HG03439 (cell line): ENCODE results near the gene GARIN1A.
"Not testable (repeated sequence)": the region's sequence is repeated elsewhere in the genome, so short reads cannot be mapped to it uniquely, and the experiment has no call there.

Experiments used
- ATAC-seq: cut with Tn5 transposase; IDR thresholded peaks from one replicate; pipeline ENCODE4 v1.9.1; 2021; ENCODE audit warnings: mild to moderate bottlenecking, moderate library complexity; ENCODE audit not compliant: unreplicated experiment

GARIN1A gene

GRCh38 chr7:128683270-128683669 is 11.2 kb downstream of the GARIN1A start:
- not testable (repeated sequence) for ATAC-seq

GRCh38 chr7:128683738-128684137 is 11.6 kb downstream of the GARIN1A start:
- not testable (repeated sequence) for ATAC-seq

DNA sequence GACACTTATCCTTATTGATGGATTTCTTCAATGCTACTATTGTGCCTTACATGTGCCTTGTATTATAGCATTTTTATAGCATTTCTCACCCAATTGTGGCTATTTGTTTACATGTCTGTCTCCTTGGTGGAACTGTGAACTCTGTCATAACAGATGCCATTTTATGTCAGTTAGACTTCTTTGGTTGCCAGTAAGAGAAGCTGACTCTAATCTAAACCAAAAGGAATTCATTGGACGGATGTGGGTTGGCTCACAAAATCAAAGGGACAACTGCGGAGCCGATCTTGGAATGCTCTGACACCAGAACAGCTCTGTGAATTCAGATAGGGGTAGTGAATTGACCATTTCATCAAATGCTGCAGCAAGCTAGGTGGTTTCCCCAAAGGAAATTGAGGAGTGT is 15.0 kb downstream of the GARIN1A start:
- no peak for ATAC-seq

GRCh38 chr7:128688492-128688891 is 16.4 kb downstream of the GARIN1A start:
- ATAC-seq = no peak

- not testable (repeated sequence) for ATAC-seq
Observed at GRCh38 chr7:128689161-128689935, 17.3 kb downstream of the GARIN1A start.

GRCh38 chr7:128691227-128691626 is 19.1 kb downstream of the GARIN1A start:
- ATAC-seq = no peak

DNA sequence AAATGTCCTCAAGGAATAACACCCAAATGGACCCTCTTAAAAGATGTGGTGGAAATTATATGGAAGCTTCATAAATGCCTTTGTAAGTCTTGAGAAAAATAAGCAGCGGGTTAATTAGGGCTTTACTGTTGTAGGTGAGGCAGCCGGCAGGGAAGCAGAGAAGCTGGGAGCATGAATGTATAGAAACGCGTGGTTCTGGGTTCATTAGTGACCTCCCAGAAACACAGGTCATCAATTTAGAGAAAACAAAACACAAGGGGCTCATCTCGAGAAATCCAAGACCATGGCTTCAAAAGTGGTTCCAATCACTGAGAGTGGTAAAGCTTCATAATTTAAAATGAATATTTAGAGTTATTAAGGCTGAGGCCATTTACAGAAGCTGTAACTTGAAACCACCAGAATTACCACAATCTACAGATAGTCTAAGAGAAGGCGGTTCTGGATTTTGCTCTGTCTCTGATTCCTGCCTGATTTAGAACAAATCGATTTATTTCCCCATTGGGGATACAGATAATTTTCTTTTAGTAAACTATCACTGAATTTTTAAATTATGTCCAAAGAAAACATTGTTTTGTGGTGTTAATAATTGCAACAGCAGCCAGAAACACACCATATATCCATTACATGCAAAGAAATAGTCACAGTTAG is 20.7 kb downstream of the GARIN1A start:
- no peak for ATAC-seq

DNA sequence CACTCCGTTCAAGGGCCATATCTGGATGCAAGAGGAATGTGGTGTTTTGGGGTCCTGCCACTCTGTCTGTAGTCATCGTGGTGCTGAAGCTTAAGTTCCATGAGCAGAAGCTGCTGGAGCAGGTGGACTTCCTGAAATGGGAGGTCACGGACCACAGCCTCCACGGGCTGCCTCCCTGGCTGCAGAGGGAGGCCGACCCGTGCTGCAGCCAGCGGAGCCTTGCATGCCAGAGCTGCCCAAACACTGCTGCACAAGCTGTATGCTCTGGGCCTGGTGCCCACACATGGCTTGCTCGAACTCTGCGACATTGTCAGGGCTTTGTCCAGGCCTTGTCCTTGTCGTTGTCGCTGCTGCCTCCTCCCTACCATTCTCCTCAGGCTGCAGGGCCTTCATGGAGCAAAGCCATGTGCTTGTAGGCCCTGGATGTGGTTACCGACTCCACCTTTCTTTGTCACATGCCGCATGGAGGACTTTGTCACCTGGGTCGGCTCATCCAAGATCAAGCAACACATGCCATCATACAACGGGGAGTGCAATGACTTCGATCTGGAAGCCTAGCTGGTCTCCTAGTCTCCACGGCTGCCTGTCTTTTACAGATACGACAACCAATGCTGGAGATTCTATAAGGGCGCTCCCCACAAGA is 21.4 kb downstream of the GARIN1A start:
- no peak for ATAC-seq

DNA sequence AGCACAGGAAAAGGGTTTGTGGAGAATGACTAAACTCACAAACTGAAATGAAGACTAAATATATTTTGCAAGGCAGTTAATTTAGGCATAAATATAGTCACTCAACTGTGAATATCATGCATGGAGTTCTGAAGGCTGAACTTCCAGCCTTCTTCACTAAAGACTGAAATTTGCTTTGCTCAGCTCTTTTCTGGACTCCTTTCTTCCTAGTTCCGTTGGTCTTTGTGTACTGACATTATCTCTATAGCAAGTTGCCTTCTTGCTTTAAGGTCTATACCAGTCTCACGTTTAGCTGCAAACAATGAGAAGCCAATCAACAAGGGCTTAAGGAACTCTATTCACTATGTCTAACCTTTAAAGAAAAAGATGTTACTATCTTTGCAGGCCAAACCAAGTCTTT is 22.6 kb downstream of the GARIN1A start:
- ATAC-seq = no peak

- ATAC-seq = no peak
Observed at GRCh38 chr7:128697302-128697905, 25.3 kb downstream of the GARIN1A start.

GRCh38 chr7:128699196-128699712 is 27.2 kb downstream of the GARIN1A start:
- no peak for ATAC-seq

GRCh38 chr7:128699895-128700294 is 27.8 kb downstream of the GARIN1A start:
- ATAC-seq = no peak

DNA sequence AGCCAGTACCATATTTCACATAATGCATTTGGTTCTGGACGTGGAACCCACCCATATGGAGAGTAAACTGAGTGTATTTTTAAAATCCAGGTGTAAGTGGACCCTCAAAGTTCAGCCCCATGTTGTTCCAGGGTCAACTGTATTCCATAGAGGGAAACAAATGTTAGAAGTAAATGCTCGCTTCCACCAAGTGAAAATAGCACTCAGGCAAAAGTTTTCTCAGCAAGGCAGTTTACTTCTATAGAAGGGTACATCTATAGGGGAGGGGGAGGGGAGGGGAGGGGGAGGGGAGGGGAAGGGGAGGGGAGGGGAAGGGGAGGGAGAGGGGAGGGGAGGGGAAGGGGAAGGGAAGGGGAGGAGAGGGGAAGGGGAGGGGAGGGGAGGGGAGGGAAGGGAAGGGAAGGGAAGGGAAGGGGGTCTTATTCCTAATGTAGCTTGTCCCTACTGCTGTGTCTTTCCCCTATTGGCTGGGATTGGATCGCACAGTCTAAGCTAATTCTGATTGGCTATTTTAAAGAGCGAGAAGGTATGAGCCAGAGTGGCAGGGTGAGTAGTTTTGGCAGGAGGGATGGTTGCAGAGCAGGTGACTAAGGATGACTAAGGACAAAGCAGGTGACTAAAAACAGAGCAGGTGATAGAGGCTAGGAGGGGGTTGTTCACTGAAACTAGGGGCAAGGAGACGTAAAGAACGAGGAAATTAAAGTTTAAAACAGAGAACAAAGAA is 29.1 kb downstream of the GARIN1A start:
- ATAC-seq = no peak

DNA sequence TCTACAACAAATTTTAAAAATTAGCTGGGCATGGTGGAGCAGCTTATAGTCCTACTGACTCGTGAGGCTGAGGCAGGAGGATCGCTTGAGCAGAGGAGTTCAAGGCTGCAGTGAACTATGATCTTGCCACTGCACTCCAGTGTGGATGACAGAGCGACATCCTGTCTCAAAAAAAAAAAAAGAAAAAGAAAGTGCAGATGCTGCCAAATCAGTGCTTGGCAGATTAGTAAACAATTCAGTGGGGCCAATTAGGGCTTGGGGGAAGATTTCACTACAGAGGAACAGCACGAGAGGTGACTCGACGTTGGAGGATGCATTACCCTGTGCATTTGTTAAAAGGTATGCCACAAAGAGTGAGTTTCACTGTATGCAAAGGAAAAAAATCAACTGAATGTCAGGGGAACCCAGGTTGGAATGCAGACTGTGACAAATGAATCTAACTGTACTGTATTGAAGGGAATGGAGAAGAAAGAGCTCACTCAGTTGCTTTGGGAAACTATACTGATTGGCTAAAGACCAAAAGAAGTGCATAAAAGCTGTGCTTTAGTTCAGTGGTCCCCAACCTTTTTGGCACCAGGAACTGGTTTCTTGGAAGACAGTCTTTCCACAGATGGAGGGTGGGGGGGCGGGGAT is 31.6 kb downstream of the GARIN1A start:
- ATAC-seq = no peak

DNA sequence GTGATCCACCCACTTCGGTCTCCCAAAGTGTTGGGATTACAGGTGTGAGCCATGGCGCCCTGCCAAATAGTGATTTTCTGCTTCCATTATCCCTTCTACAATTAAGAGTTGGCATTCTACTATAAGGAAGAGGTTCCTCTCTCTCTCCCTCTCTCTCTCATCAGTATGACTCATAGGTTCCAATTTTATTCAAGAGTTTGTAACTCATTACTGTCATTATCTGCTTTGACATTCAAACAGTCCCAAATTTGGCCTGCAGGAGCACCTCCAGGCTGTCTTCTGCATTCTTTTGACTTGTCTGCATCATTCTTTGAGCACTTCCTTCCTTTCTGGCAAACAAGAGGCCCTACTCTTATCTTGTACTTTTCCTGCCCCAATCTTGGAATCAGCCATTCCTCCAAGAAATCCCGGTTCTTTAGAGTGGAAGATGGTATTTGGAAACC is 33.8 kb downstream of the GARIN1A start:
- no peak for ATAC-seq

- ATAC-seq = no peak
Observed at GRCh38 chr7:128707752-128708151, 35.7 kb downstream of the GARIN1A start.

DNA sequence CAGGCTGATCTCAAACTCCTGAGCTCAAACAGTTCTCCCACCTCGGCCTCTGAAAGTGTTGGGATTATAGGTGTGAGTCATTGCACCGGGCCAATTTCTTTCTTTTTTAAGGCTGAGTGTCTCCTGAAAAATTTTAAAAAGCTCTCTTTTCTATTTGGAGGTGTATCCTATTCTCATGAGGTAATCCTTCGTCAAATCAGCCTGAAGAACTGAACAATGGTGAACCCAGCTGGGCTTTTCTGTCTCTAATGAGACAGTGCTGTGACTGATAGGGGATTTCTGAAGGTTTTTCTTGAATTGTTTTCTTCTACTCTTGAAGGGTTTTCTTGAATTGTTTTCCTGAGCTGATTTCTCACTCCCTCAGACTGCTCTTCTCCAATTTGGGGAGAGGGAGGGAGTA is 36.1 kb downstream of the GARIN1A start:
- no peak for ATAC-seq

- ATAC-seq = no peak
Observed at GRCh38 chr7:128708824-128709223, 36.7 kb downstream of the GARIN1A start.

DNA sequence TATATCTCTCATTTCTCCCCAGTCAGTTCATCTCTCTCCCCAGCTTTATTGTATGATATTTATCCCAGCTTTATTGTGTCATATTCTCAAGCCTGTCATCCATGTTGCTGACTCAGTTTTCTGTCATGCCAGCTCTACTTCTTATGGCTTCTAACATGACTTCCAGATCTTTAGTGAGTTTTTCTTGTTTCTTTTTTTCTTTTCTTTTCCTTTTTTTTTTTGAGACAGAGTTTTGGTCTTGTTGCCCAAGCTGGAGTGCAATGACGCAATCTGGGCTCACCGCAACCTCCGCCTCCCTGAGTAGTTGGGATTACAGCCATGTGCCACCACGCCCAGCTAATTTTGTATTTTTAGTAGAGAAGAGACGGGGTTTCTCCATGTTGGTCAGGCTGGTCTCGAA is 38.4 kb downstream of the GARIN1A start:
- no peak for ATAC-seq

DNA sequence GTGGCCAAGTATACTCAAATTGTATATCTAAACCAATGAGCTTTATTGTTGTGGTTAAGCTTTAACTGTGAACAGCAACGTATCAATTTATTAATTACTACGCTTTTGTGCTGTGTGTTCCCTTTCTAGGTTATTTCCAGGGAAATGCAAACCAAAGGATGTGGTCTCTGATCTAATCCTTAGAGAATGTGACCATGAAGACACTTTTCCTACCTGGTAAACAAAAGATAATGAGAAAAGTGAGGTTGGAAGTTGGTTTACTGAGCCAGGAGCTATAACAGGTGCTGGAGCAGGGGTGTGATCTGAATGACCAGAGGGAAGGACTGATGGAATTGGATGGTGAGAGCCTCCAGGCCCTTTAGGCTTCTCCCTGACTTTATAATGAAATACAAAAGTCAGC is 41.7 kb downstream of the GARIN1A start:
- ATAC-seq = no peak
